GM18499 (cell line): ENCODE results near the gene GCSAML.
"Not testable (repeated sequence)": the region's sequence is repeated elsewhere in the genome, so short reads cannot be mapped to it uniquely, and the experiment has no call there.

Experiments
- ATAC-seq: cut with Tn5 transposase; IDR thresholded peaks from one replicate; pipeline ENCODE4 v1.9.1; 2021; ENCODE audit warnings: moderate number of reproducible peaks; ENCODE audit not compliant: insufficient read depth, unreplicated experiment

GCSAML gene

GRCh38 chr1:247548769-247549182 is at the start of gene GCSAML:
Gene GCSAML, plus strand, starts transcription at chr1:247549134. Its CDS starts 58 bp downstream, at chr1:247549192.
- ATAC-seq = no peak

DNA sequence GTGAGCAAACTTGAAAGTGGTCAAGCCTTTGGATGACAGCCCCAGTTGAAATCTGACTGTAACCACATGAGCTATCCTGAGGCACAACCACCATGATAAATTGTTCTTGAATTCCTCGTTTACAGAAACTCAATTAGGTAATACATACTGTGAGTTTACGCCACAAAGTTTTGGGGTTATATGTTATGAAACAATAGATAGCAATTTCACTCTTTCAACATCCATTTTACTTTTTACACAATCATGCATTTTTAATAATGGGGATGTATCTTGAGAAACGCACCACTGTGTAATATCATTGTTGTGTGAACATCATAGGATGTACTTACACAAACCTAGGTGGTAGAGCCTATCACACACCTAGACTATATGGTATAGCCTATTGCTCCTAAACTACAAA is 48.1 kb upstream of the GCSAML start:
- no peak for ATAC-seq

DNA sequence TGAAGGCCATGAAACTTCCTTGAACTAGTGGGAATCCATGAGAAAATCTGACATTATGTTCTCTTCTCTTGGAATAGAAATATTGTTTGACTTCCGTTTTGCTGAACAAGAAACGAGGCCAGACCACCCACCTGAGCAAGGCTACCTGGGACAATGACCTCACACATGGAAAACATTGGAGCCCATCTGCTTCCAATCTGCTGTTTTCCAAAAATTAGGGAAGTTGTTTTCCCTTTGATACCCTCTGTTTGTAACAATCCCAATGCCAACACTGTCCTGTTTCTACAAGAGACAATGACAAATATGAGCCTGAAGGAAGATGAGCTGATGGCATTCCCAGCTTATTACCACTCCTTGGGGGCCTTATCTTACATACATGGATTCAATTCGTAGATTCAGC is 42.1 kb upstream of the GCSAML start:
- no peak for ATAC-seq

DNA sequence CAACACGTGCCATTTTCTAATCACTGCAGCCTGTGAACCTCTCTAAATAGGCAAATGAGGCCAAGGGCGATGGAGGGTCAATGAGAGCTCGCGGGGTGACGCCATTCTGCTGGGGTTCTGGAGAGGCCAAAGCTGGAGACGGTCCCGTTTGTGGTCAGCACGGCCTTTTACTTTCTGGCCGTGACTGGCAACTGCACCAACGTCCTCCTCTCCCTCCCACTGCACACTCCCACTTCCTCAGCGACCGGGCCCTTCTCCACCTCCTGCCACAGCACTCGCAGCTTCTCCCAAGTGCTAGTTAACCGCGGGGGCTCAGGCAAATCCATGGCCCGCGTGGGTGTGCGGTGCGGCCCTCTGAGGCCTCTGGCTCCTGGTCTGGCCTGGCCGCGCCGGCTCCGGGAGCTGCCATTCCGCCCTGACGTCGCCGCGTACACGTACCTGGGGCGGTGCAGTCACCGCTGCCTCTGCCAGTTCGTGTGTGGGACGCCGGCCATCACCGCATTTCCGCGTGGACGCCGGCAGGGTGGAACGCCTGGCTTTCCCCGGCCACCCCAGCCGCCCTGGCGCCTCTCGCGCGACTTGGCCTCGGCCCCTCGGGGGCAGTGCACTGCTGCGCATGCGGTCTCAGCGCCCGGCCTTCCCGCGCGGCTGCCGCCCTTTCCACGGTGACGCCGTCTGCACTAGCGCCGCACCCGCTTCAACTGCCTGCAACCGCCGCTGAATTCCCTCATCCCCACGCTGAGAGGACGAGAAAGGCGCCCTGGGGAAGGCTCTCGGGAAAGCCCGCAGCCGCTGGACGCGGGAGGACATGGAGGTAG is 30.9 kb upstream of the GCSAML start:
- ATAC-seq = no peak

DNA sequence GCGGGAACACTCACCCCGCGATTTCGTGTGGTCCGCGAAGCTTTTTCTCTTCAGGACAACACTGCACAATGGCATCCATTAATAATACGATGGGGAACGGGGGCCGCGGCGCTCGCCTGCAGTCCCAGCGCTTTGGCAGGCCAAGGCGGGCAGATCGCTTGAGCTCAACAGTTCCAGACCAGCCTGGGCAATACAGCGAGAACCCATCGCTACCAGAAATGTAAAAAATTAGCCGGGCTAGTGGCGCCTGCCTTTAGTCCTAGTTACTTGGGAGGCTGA is 30.4 kb upstream of the GCSAML start:
- no peak for ATAC-seq

DNA sequence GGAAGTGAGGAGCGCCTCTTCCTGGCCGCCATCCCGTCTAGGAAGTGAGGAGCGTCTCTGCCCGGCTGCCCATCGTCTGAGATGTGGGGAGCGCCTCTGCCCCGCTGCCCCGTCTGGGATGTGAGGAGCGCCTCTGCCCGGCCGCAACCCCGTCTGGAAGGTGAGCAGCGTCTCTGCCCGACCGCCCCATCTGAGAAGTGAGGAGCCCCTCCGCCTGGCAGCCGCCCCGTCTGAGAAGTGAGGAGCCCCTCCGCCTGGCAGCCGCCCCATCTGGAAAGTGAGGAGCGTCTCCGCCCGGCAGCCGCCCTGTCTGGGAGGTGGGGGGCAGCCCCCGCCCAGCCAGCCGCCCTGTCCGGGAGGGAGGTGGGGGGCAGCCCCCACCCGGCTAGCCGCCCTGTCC is 27.0 kb upstream of the GCSAML start:
- not testable (repeated sequence) for ATAC-seq

DNA sequence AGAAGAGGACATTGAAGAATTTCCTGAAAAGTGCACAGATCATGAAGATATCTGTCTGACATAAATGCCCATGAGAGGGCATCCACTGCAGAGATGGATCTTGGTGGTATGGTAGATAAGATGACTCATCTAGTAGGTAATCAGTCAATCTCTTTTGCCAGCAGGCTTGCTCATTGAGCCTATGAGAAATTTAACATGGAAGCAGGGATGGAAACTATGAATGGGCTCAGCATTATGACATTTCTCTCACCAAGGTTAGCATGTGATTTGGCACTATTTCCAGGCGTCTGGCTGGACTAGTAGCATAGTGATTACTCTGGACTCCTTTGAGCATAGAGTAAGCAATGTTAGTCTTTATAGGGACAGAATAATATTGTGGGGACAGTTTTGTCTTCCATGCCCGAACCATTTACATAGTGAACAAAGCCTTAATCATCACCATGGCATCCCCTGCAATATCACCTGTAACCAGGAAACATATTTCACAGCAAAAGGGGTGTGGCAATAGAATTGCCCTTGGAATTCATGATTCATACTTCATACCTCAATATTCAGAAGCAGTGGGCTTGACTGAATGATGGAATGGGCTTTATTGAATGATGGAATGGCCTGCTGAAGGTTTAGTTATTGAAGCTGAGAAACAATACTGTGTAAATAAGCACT is 20.0 kb upstream of the GCSAML start:
- ATAC-seq = no peak

GRCh38 chr1:247529771-247530355 is 19.1 kb upstream of the GCSAML start:
- ATAC-seq = no peak

GRCh38 chr1:247530785-247531184 is 18.1 kb upstream of the GCSAML start:
- no peak for ATAC-seq

DNA sequence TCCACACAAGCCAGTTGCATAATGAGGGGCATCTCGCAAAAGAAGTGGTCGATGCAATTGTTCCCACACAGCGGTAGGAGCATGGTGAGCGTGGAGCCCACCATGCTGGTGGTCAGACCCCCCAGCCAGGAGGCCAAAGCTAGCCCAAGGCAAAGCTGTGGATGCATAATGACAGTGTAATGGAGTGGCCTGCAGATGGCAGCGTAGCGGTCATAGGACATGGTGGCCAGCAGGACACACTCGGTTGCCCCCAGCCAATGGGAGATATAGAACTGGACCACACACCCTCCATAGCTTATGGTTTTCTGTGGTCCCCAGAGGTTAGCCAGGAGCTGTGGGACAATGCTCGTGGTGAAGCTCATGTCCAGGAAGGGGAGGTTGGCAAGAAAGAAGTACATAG is 17.0 kb upstream of the GCSAML start:
- no peak for ATAC-seq

DNA sequence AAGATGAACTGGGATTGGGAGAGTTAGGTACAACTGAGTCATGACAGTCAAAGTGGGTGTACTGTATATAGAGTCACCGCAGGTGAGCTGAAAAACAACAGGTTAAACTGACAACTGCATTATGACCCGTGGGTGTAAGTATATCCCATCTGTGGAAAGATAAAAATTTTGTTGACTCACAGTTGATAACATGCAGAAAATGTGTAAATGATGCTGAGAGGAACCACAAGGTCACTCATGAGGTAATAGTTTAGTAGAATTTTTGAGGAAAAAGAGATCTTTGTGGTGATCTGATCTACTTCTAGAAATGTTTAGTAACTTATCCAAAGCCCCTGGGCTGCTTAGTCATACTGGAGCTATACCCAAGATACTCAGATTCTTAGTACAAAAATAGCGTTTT is 13.5 kb upstream of the GCSAML start:
- no peak for ATAC-seq

GRCh38 chr1:247536340-247536739 is 12.6 kb upstream of the GCSAML start, which contains the start of gene OR2C3:
Gene OR2C3, minus strand, starts transcription at chr1:247536440. Its CDS starts 3,929 bp downstream, at chr1:247532511.
- ATAC-seq = no peak

DNA sequence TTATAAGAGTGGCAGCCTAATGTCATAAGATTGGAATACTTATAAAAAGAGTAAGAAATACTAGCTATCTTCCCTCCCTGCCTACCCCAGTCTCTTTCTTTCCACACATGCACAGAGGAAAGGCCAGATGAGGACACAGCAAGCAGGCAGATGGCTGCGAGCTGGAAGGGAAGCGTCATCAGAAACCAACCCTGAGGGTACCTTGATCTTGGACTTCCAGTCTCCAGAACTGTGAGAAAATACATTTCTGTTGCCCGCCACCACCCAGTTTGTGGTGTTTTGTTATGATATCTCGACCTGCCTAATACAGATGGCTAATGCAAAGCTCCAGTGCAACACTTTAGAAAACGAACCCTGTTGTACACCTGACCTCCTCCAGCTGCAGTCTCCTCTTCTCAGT is 10.4 kb upstream of the GCSAML start:
- no peak for ATAC-seq

- no peak for ATAC-seq
These were observed 9.7 kb upstream of the GCSAML start for GRCh38 chr1:247539215-247539614.

- ATAC-seq = no peak
These were observed 8.4 kb upstream of the GCSAML start for GRCh38 chr1:247540581-247540980.

DNA sequence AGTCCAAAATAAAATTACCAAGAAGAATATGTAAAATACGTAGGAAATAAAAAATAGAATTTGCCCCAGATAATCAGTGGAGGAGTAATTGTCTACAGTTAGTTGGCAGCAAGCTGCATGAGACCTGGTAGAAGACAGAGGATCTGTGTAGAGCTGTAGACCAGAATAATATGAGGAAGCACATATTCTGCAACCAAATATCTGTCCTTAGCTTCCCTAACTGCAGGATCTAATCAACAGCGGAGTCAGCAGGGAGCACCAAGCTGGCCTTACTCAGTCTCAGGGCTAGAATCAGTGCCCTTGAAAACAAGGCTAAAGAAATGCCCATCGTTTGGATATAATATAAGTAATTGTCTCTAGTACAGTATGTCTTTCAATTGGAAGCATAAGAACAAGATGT is 6.1 kb upstream of the GCSAML start:
- no peak for ATAC-seq

DNA sequence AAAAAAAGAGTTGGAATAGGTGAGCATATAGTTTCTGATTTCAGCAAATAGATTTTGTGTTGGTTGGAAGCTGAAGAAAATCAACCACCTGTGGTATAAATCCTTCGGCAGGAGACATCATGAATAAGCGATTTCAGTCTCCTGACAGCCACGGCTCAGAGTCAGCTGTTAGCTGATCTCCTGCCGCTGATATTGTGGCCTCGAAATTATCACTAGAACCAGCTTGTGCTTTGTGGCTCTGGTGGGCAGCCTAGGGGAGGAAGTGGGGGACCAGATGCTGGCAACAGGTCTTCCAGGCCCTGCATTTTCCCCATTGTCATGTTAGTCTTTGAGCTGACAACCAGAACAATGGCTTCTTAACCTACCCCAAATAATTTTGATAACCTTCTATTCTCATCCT is 842 bp upstream of the GCSAML start:
- ATAC-seq = no peak

GRCh38 chr1:247551721-247552120 is 2.8 kb downstream of the GCSAML start:
- no peak for ATAC-seq

- ATAC-seq = no peak
These were observed 3.3 kb downstream of the GCSAML start for GRCh38 chr1:247552231-247552630.

DNA sequence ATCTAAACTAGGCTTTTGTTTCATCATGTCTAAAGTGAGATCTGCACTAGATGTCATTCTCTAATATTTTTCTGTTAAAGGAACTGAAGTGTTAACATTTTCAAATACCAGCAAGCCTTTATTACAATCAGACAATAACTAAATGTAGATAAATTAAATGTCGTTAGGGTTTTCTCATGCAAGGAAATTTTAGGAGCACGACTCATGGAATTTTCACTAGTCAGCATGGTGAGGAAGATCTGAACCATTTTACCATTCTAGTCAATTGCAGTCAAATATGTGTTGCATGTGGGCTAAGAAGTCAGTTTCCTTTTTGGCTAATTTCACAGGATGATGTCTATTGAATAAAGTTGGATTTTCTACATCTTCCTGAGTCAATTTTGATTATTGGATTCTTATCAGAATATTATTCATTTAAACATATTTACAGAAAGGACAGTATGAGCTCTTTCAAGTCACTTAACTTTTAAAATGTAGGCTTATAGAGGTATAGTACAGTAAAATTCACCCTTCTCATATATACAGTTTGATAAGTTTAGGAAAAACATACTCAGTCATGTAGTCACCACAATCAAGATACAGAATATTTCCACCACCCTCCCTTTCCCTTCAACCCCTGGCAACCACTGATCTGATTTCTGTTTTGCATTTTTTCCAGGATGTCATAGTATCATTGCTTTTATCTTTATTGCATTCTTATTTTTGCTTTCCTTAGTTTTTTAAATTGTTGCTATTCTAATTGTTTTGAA is 9.2 kb downstream of the GCSAML start:
- no peak for ATAC-seq

- no peak for ATAC-seq
These were observed 12.8 kb downstream of the GCSAML start for GRCh38 chr1:247561711-247562110.
